ENCODE data around the gene SCG2. TPM values are rescaled to one million over a fixed set of nuclear protein-coding genes. Genes with fewer than 3 reads are reported as not detected.
A peak's percentile ranks its signal among the peaks of the same experiment; 100 is the strongest.

The SCG2 gene
- total and polyA plus RNA-seq, 2 of the 4 experiments (the other 2 are of a cell fraction) = 0.36 to 0.46 TPM

DNA sequence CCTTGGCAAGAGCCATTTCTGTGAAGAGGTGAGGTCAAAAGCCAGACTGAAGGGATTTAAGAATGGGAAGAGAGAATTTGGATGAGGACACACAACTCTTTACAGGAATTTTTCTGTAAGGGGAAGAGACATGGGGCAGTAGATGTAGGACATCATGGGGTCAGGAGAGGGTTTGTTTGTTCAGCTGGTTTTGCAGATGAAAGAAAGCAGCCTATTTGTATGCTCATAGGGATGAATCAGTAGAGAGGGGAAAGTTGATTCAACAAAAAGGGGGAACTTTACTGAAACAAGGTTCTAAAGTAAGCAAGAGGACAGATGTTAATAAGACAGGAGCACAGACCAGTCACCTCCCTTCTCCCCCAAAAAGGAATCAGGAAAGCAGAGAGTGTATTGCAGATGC lies 11.2 kb downstream of the SCG2 start:
- TF ChIP-seq POLR2A (IDR thresholded peaks at IDR 0.05; ENCODE audit: low read depth, low read length) = no peak
- peak; percentile 19; the same call in 1 of the 2 replicates for TF ChIP-seq FOS (IDR thresholded peaks at IDR 0.05; ENCODE audit: low read depth, low read length)
- Histone ChIP-seq H3K4me3 (ENCODE audit: insufficient read depth, low read depth, low read length) (no peak overlapping the region), H3K4me2 (ENCODE audit: low read depth, low read length) (peak overlapping the region; percentile 84)

More for the DNA sequence above, 11.2 kb downstream of the SCG2 start:
- Histone ChIP-seq H3K4me1 (ENCODE audit: control insufficient read depth, insufficient read depth, low read length) (peaks cover 6% of the 10 kb centered on the region; the same call in 1 of the 2 replicates), H4K20me1 (ENCODE audit: insufficient read depth, low read length) (no peaks in the 10 kb centered on the region), H2BK120ac (ENCODE audit: low read depth, low read length) (no peak overlapping the region; the same call in 1 of the 2 replicates), H3K27me3 (ENCODE audit: control insufficient read depth, insufficient read depth, low read length) (no peaks in the 10 kb centered on the region), H4K8ac (ENCODE audit: low read depth in 2 of 2, low read length in 2 of 2) (no peak overlapping the region; a peak in 1 of 4 replicates), H3K79me1 (ENCODE audit: low read depth in 1 of 2, low read length in 2 of 2) (no peaks in the 10 kb centered on the region), H2AK9ac (replicated peaks; ENCODE audit: low read depth, low read length, poor library complexity) (no peak overlapping the region), H3K36me3 (ENCODE audit: control insufficient read depth, insufficient read depth, low read length) (no peaks in the 10 kb centered on the region), H2BK5ac (ENCODE audit: low read depth, low read length, poor library complexity, severe bottlenecking) (peak overlapping the region; percentile 35), H4K91ac (ENCODE audit: insufficient read depth, low read depth, low read length) (no peak overlapping the region), H3K27ac (ENCODE audit: insufficient read depth, low read length) (no peak overlapping the region), H4K5ac (ENCODE audit: low read depth, low read length) (no peak overlapping the region; the same call in 1 of the 2 replicates), H2AK5ac (ENCODE audit: low read depth, low read length) (no peak overlapping the region), H3K9me3 (ENCODE audit: control insufficient read depth, insufficient read depth, low read length) (no peaks in the 10 kb centered on the region), H2BK15ac (ENCODE audit: low read depth, low read length) (0 out of 3 replicates have a peak overlapping the region, but pooled peaks have one; percentile 10), H3K9me1 (ENCODE audit: insufficient read depth, low read length) (no peaks in the 10 kb centered on the region), H3K14ac (replicated peaks; ENCODE audit: low read depth, low read length) (no peak overlapping the region), H2BK20ac (ENCODE audit: low read depth, low read length) (no peak overlapping the region; the same call in 1 of the 2 replicates), H3K23ac (ENCODE audit: low read depth, low read length) (no peak overlapping the region), H3K4ac (ENCODE audit: low read depth, low read length) (no peak overlapping the region), H3K9ac (ENCODE audit: low read depth, low read length) (no peak overlapping the region), H3K18ac (ENCODE audit: low read depth, low read length) (peak overlapping the region; percentile 85; the same call in 1 of the 2 replicates), H3K56ac (ENCODE audit: extremely low read depth, insufficient read depth, low read length) (no peak overlapping the region), H2AFZ (replicated peaks; ENCODE audit: low read length, poor library complexity) (no peak overlapping the region)
- CTCF ChIA-PET = no interaction called here
- intact Hi-C loops (cut with micrococcal nuclease) (no loop called here), in situ Hi-C loops (cut with MboI; ENCODE audit: low sequenced_read_pairs) (loop anchor here (25.0 kb wide), 1 partner anchor 971 kb away; no protein-coding TSS in a partner anchor), dilution Hi-C loops (cut with HindIII; ENCODE audit: low sequenced_read_pairs, unreplicated experiment) (no loop called here)
- DNase-seq = peak; percentile 92
- BruUV-seq (replicated peaks) = no TSS peak
- ATAC-seq (ENCODE audit: low read depth) = peak; percentile 84
- POLR2A ChIA-PET (ENCODE audit: unreplicated experiment) = no interaction called here

Data from IMR-90 (cell line).